PC-3 (cell line): ENCODE data around the gene NHLRC2. TPM values are rescaled to one million over a fixed set of nuclear protein-coding genes. Genes with fewer than 3 reads are reported as not detected.

Experiments
- ATAC-seq: fragments of 200-7000 bp; cut with Tn5 transposase; 2 replicates; pipeline ENCODE4 v1.9.1; 2020; ENCODE audit warnings: mild to moderate bottlenecking, moderate library complexity
- BruUV-seq: library from RNA; stranded (reverse); fragments of 400-500 nt; replicated peaks from 2 replicates; lab custom pipeline; 2021; lab: Mats Ljungman, UMichigan
- CTCF ChIA-PET: fragments of 300-600 bp; sonication (Branson Sonifier 250); formaldehyde crosslinking; loops from one replicate; lab custom pipeline; 2022; ENCODE audit warnings: antibody characterized with exemption; lab: Charles Lee
- POLR2A ChIA-PET: fragments of 300-600 bp; sonication (Branson Sonifier 250); formaldehyde crosslinking; loops from one replicate; lab custom pipeline; 2022; ENCODE audit warnings: antibody characterized with exemption; ENCODE audit not compliant: unreplicated experiment; lab: Charles Lee
- DNase-seq: peaks from one replicate; pipeline ENCODE4 v3.0.0-alpha.2; 2015
- H2AFZ ChIP-seq: fragments of 300-600 bp; sonication (generic); 2 replicates; pipeline ENCODE4 v1.6.0; 2016; ENCODE audit warnings: antibody characterized with exemption, low read length
- H3F3A ChIP-seq: fragments of 300-600 bp; sonication (generic); one replicate; pipeline ENCODE4 v1.6.0; 2017; ENCODE audit warnings: antibody characterized with exemption, low read length, control low read depth, mild to moderate bottlenecking; ENCODE audit not compliant: unreplicated experiment
- H3K27ac ChIP-seq: fragments of 300-600 bp; sonication (generic); 2 replicates; pipeline ENCODE4 v1.5.1; 2016; ENCODE audit warnings: mild to moderate bottlenecking, low read length
- H3K27me3 ChIP-seq: fragments of 300-600 bp; sonication (generic); 2 replicates; pipeline ENCODE4 v1.6.1; 2016; ENCODE audit warnings: low read length, mixed read lengths
- H3K36me3 ChIP-seq: fragments of 300-600 bp; sonication (generic); 2 replicates; pipeline ENCODE4 v1.6.1; 2016; ENCODE audit warnings: low read depth, mixed run types, low read length, mixed read lengths
- H3K4me1 ChIP-seq: fragments of 300-600 bp; sonication (generic); 2 replicates; pipeline ENCODE4 v1.5.1; 2016; ENCODE audit warnings: low read length; ENCODE audit not compliant: insufficient read depth
- H3K4me2 ChIP-seq: fragments of 300-600 bp; sonication (generic); 2 replicates; pipeline ENCODE4 v1.6.0; 2016; ENCODE audit warnings: low read length
- H3K4me3 ChIP-seq: fragments of 300-600 bp; sonication (generic); 2 replicates; pipeline ENCODE4 v1.5.1; 2016; ENCODE audit warnings: mild to moderate bottlenecking, low read length, mixed read lengths
- H3K79me2 ChIP-seq: fragments of 300-600 bp; sonication (generic); 2 replicates; pipeline ENCODE4 v1.6.1; 2017; ENCODE audit warnings: low read length, mixed read lengths
- H3K9ac ChIP-seq: fragments of 300-600 bp; sonication (generic); 2 replicates; pipeline ENCODE4 v1.6.0; 2016; ENCODE audit warnings: mild to moderate bottlenecking, low read length
- H3K9me2 ChIP-seq: fragments of 300-600 bp; sonication (generic); replicated peaks from 2 replicates; pipeline ENCODE4 v1.6.1; 2016; ENCODE audit warnings: mixed run types, low read length, mixed read lengths
- H3K9me3 ChIP-seq: fragments of 300-600 bp; sonication (generic); 2 replicates; pipeline ENCODE4 v1.6.1; 2016; ENCODE audit warnings: low read length, mixed read lengths
- H4K20me1 ChIP-seq: fragments of 300-600 bp; sonication (generic); 2 replicates; pipeline ENCODE4 v1.6.1; 2016; ENCODE audit warnings: low read length, mixed read lengths
- CTCF ChIP-seq: fragments of 300-600 bp; sonication (generic); conservative IDR thresholded peaks from 2 replicates; pipeline ENCODE4 v1.5.1; 2017; ENCODE audit warnings: antibody characterized with exemption, low read depth, mild to moderate bottlenecking, low read length
- EZH2 ChIP-seq: fragments of 300-600 bp; sonication (generic); IDR thresholded peaks from one replicate; pipeline ENCODE4 v1.6.1; 2017; ENCODE audit warnings: antibody characterized with exemption, mild to moderate bottlenecking, low read length; ENCODE audit not compliant: unreplicated experiment
- EZH2phosphoT487 ChIP-seq: fragments of 300-600 bp; sonication (generic); IDR thresholded peaks from 2 replicates; pipeline ENCODE4 v1.6.1; 2018; ENCODE audit warnings: mild to moderate bottlenecking, antibody characterized with exemption, low read length, borderline replicate concordance
- intact Hi-C: fragments of 100-400 bp; cut with micrococcal nuclease; formaldehyde crosslinking; loops from 2 replicates; pipeline ENCODE4 v1.9.0; 2023
- total RNA-seq: library from RNA; depleted of rRNA; stranded (reverse); fragments of >200 nt; gene quantifications from 2 replicates; pipeline ENCODE4 v1.2.3, GENCODE V29; 2014

The NHLRC2 gene
- total RNA-seq, 1 experiment from 2014 or later, result 17.5 TPM

- TF ChIP-seq EZH2phosphoT487, result no peak
- no peak for TF ChIP-seq EZH2
- no peak for TF ChIP-seq CTCF
- ChIA-PET CTCF (no interaction called here), POLR2A (no interaction called here)
- ATAC-seq (no peak), DNase-seq (no peak)
- no peaks in the 10 kb centered on the region for H3F3A ChIP-seq
- H3K4me1 ChIP-seq, result no peaks in the 10 kb centered on the region
- H3K36me3 ChIP-seq, result peaks cover 8% of the 10 kb centered on the region; the same call in 1 of the 2 replicates
- no TSS peak for BruUV-seq
- no peaks in the 10 kb centered on the region for H3K27me3 ChIP-seq
- peaks cover 6% of the 10 kb centered on the region; the same call in 1 of the 2 replicates for H3K79me2 ChIP-seq
- H2AFZ ChIP-seq, result no peak overlapping the region
- no peak overlapping the region for H3K4me3 ChIP-seq
- intact Hi-C loops, result no loop called here
- H3K9me3 ChIP-seq, result no peaks in the 10 kb centered on the region
- no peaks in the 10 kb centered on the region for H3K9me2 ChIP-seq
- no peak overlapping the region for H3K9ac ChIP-seq
- no peak overlapping the region for H3K4me2 ChIP-seq
- no peaks in the 10 kb centered on the region for H4K20me1 ChIP-seq
- no peak overlapping the region for H3K27ac ChIP-seq
Observed at GRCh38 chr10:113876461-113876860, 22.0 kb downstream of the NHLRC2 start.

DNA sequence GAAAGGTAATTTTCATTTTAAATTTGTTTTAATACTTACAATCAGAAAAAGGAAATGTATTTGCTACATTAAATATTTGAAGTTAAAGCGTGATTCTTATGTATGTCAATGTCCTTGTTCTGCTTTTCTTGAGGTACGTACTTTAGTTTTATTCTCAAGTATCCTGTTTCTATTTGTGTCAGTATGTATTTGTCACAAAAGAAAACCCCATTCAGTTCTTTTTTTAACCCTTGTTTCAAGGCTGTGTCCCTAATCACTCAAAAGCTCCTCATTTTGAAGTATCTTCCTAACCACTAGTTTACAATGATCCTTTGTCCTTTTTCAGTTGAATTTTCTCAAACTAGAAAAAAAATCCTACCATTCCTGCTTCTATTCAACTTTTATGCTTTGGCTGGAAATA is 25.2 kb downstream of the NHLRC2 start:
- no peaks in the 10 kb centered on the region for H4K20me1 ChIP-seq
- H3K9me3 ChIP-seq, result no peaks in the 10 kb centered on the region
- intact Hi-C loops, result no loop called here
- ATAC-seq (no peak), DNase-seq (no peak)
- H3K4me3 ChIP-seq, result no peak overlapping the region
- no peaks in the 10 kb centered on the region for H3K9me2 ChIP-seq
- ChIA-PET CTCF (no interaction called here), POLR2A (no interaction called here)
- H3K36me3 ChIP-seq, result 0 out of 2 replicates have a peak, but pooled peaks cover 3% of the 10 kb centered on the region
- H3K27me3 ChIP-seq, result no peaks in the 10 kb centered on the region
- H3K27ac ChIP-seq, result no peak overlapping the region
- H3K4me2 ChIP-seq, result no peak overlapping the region
- no peak overlapping the region for H3K9ac ChIP-seq
- no peaks in the 10 kb centered on the region for H3K4me1 ChIP-seq
- peaks cover 4% of the 10 kb centered on the region; the same call in 1 of the 2 replicates for H3K79me2 ChIP-seq
- no peaks in the 10 kb centered on the region for H3F3A ChIP-seq
- BruUV-seq, result no TSS peak
- TF ChIP-seq EZH2 (no peak), CTCF (no peak), EZH2phosphoT487 (no peak)
- H2AFZ ChIP-seq, result no peak overlapping the region

- ChIA-PET POLR2A (no interaction called here), CTCF (no interaction called here)
- H3K36me3 ChIP-seq, result peaks cover 5% of the 10 kb centered on the region; the same call in 1 of the 2 replicates
- H2AFZ ChIP-seq, result no peak overlapping the region
- no peak overlapping the region for H3K4me3 ChIP-seq
- H3K27ac ChIP-seq, result no peak overlapping the region
- no peaks in the 10 kb centered on the region for H3F3A ChIP-seq
- H3K9ac ChIP-seq, result no peak overlapping the region
- no peak for TF ChIP-seq EZH2
- no peak for TF ChIP-seq EZH2phosphoT487
- no peak for TF ChIP-seq CTCF
- no peaks in the 10 kb centered on the region for H3K9me3 ChIP-seq
- H4K20me1 ChIP-seq, result no peaks in the 10 kb centered on the region
- no peaks in the 10 kb centered on the region for H3K27me3 ChIP-seq
- H3K9me2 ChIP-seq, result no peaks in the 10 kb centered on the region
- H3K4me1 ChIP-seq, result no peaks in the 10 kb centered on the region
- no peak overlapping the region for H3K4me2 ChIP-seq
- ATAC-seq, result no peak
- intact Hi-C loops, result no loop called here
- peak; percentile 11 for DNase-seq
- no TSS peak for BruUV-seq
- no peaks in the 10 kb centered on the region for H3K79me2 ChIP-seq
Observed at GRCh38 chr10:113880236-113880635, 25.8 kb downstream of the NHLRC2 start.
